Measurements from ENCODE around the gene DES. TPM values are rescaled to one million over a fixed set of nuclear protein-coding genes. Genes with fewer than 3 reads are reported as not detected.

DES gene
- total and polyA plus RNA-seq, 9 of the 15 experiments (the other 6 are each of a cell fraction or from before 2014, with no cell fraction given), result 2.5 to 58.9 (median 21.9) TPM

DNA sequence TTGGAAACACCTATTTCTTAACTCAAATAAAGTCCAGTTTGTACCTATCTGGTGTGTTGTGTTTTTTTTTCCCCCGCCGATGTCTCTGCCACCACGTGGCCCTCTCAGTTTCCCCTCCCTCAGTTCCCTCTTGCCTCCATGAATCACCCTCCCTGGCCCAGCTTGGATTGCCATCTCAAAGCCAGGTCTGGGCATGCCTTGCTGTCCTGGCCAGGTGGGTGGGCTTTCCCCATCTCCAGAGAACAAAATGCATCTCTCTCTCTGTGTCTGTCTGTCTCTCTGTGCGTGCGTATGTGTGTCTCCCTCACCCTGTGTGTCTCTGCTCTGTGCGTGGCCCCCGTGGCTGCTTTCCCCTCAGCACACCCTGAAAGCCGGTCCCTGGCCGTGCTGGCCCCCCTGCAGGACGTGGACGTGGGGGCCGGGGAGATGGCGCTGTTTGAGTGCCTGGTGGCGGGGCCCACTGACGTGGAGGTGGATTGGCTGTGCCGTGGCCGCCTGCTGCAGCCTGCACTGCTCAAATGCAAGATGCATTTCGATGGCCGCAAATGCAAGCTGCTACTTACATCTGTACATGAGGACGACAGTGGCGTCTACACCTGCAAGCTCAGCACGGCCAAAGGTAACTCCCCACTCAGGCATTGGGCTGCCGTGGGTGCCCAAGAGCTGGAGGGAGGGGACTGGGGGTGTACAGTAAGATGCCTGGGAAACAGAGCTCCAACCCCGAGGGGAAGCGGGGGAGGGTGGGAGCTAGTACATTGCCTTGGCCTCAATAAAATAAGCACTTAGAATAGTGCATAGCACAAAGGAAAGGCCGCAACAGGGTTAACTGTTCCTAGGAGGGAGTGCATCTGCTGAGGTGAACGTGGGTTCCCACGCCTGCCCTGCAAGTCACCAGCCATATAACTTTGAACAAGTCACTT lies 48.9 kb downstream of the DES start (continued):
- no peak for TF ChIP-seq ZNF316 (IDR thresholded peaks at IDR 0.05)
- no peak for TF ChIP-seq CBX2 (IDR thresholded peaks at IDR 0.05; ENCODE audit: insufficient read depth, low read length, poor library complexity, severe bottlenecking)

DNA sequence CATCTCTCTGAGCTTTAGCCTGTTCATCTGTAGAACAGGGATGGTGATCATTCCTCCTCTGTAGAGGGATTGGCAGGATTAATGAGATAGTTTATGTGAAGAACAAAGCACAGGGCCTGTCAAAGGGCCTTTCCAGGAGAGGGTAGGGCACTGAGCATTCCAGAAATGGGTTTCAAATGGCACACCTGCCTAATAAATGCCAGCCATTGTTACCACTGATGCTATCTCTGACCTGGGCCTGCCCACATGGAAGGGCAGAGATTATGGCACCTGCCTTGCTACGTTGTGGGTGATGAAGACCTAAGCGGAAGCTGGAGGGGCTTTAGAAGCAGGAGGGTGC lies 49.5 kb downstream of the DES start:
- Histone ChIP-seq H3K4me1 (replicated peaks in 1 of 2; ENCODE audit: control insufficient read depth in 2 of 2, insufficient read depth in 2 of 2, low read length in 2 of 2) (peaks cover 12 to 52% of the 10 kb centered on the region in 2 experiments; a peak in 4 of 5 replicates), H2AFZ (ENCODE audit: low read depth, low read length) (no peak overlapping the region), H3K9me1 (ENCODE audit: control insufficient read depth, insufficient read depth, low read length) (no peaks in the 10 kb centered on the region), H3K27ac (ENCODE audit: extremely low read depth, low read depth, low read length) (no peak overlapping the region), H3K36me3 (ENCODE audit: control insufficient read depth, insufficient read depth, low read length) (no peaks in the 10 kb centered on the region), H3K79me2 (ENCODE audit: control insufficient read depth, insufficient read depth, low read length) (no peaks in the 10 kb centered on the region), H3K4me3 (no peak overlapping the region), H3K9ac (ENCODE audit: insufficient read depth in 1 of 2, low read depth in 2 of 2, low read length in 2 of 2) (no peak overlapping the region), H3K4me2 (ENCODE audit: insufficient read depth, low read length) (no peak overlapping the region), H4K20me1 (replicated peaks; ENCODE audit: control insufficient read depth, insufficient read depth, low read length) (no peaks in the 10 kb centered on the region), H3K9me3 (replicated peaks; ENCODE audit: control insufficient read depth, insufficient read depth, low read depth, low read length) (no peaks in the 10 kb centered on the region), H3K27me3 (ENCODE audit: control insufficient read depth in 2 of 2, insufficient read depth in 2 of 2, low read length in 2 of 2) (no peaks in the 10 kb centered on the region)
- no peak for FAIRE-seq
- ChIA-PET POLR2A (interaction anchor here (0.5 kb wide), 1 partner anchor 46 kb away, joined by 3 read pairs; no protein-coding TSS in a partner anchor), CTCF (ENCODE audit: low intra/inter-chr PET ratio) (no interaction called here)
- intact Hi-C loops (cut with micrococcal nuclease) (no loop called here), in situ Hi-C loops (cut with MboI) (no loop called here)
- WGBS (ENCODE audit: insufficient coverage, low coverage, missing lambda C conversion rate), result 83% methylated on average over 2 of the region's 2 CpGs
- no peak for ATAC-seq
- no TSS peak for BruUV-seq (replicated peaks)
- no peak for DNase-seq (ENCODE audit: extremely low read depth in 1 of 4, low spot score in 3 of 4)
- TF ChIP-seq ETV6 (IDR thresholded peaks at IDR 0.05; ENCODE audit: borderline replicate concordance in 1 of 2, low read depth in 2 of 2, low read length in 1 of 2) (no peak), ETV6 (CRISPR knock-in tag; IDR thresholded peaks at IDR 0.05; ENCODE audit: borderline replicate concordance) (no peak), GATAD2A (IDR thresholded peaks at IDR 0.05) (no peak), DACH1 (IDR thresholded peaks at IDR 0.05; ENCODE audit: partially characterized antibody) (no peak), EGR1 (conservative IDR thresholded peaks at IDR 0.05) (no peak), ZNF23 (CRISPR knock-in tag; IDR thresholded peaks at IDR 0.05) (no peak), POLR2B (IDR thresholded peaks at IDR 0.05; ENCODE audit: low read depth, partially characterized antibody) (no peak), MCM3 (IDR thresholded peaks at IDR 0.05) (no peak), ZNF324 (CRISPR knock-in tag; IDR thresholded peaks at IDR 0.05) (no peak), SRSF9 (IDR thresholded peaks at IDR 0.05; ENCODE audit: borderline replicate concordance, low read depth, low read length) (no peak), ZNF274 (IDR thresholded peaks at IDR 0.05; ENCODE audit: borderline replicate concordance, low read depth, low read length) (no peak)
- TF ChIP-seq, protein P1, sequence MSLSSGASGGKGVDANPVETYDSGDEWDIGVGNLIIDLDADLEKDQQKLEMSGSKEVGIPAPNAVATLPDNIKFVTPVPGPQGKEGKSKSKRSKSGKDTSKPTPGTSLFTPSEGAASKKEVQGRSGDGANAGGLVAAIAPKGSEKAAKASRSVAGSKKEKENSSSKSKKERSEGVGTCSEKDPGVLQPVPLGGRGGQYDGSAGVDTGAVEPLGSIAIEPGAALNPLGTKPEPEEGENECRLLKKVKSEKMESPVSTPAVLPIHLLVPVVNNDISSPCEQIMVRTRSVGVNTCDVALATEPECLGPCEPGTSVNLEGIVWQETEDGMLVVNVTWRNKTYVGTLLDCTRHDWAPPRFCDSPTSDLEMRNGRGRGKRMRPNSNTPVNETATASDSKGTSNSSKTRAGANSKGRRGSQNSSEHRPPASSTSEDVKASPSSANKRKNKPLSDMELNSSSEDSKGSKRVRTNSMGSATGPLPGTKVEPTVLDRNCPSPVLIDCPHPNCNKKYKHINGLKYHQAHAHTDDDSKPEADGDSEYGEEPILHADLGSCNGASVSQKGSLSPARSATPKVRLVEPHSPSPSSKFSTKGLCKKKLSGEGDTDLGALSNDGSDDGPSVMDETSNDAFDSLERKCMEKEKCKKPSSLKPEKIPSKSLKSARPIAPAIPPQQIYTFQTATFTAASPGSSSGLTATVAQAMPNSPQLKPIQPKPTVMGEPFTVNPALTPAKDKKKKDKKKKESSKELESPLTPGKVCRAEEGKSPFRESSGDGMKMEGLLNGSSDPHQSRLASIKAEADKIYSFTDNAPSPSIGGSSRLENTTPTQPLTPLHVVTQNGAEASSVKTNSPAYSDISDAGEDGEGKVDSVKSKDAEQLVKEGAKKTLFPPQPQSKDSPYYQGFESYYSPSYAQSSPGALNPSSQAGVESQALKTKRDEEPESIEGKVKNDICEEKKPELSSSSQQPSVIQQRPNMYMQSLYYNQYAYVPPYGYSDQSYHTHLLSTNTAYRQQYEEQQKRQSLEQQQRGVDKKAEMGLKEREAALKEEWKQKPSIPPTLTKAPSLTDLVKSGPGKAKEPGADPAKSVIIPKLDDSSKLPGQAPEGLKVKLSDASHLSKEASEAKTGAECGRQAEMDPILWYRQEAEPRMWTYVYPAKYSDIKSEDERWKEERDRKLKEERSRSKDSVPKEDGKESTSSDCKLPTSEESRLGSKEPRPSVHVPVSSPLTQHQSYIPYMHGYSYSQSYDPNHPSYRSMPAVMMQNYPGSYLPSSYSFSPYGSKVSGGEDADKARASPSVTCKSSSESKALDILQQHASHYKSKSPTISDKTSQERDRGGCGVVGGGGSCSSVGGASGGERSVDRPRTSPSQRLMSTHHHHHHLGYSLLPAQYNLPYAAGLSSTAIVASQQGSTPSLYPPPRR (CRISPR knock-in tag; IDR thresholded peaks at IDR 0.05; ENCODE audit: borderline replicate concordance), result no peak
- TF ChIP-seq, protein P2, sequence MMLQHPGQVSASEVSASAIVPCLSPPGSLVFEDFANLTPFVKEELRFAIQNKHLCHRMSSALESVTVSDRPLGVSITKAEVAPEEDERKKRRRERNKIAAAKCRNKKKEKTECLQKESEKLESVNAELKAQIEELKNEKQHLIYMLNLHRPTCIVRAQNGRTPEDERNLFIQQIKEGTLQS (IDR thresholded peaks at IDR 0.05), result no peak
- TF ChIP-seq, protein P2 (CRISPR knock-in tag; conservative IDR thresholded peaks at IDR 0.05), result no peak

All from K562 (cell line).